ENCODE data around the gene PARP16. TPM values are rescaled to one million over a fixed set of nuclear protein-coding genes. Genes with fewer than 3 reads are reported as not detected.
"Not testable (repeated sequence)": the region's sequence is repeated elsewhere in the genome, so short reads cannot be mapped to it uniquely, and the experiment has no call there.

PARP16 gene
- total RNA-seq, 4 donors from 2014 or later, result 11.2 to 19.0 (median 14.6) TPM

DNA sequence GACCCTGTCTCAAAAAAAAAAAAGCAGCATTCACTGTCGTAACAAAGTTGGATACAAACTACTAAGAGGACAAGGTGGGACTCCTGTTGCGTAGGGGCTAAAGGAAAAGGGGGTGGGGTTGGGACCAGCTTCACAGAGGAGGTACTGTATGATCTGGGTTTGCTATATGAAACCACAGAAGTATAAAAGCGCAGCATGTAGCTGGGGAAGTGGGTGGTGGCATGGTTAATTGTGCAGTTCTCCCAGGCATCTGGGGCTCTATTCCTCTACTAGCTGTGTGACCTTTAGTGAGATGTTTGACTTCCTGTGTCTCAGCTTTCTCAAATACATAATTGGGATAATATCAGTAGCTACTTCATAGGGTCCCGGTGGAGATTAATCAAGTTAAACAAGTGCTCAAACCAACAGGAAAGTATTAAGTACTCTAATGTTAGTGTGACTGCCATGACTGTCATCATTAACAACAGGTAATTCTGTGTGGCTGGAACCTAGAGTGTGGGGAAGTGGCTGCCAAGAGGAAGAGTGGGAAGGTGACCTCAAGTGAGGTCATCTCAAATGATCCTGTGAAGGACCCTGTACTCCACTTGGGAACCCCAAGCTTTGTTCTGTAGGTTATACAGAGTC lies 11.5 kb downstream of the PARP16 start:
- Histone ChIP-seq H3K36me3 (peaks cover 0 to 22% (median 2%) of the 10 kb centered on the region in 4 donors), H3K27ac (replicated peaks in 1 of 4) (no peak overlapping the region), H3K27me3 (no peaks in the 10 kb centered on the region), H3K4me1 (peaks cover 7 to 25% (median 12%) of the 10 kb centered on the region in 4 donors), H3K4me3 (no peak overlapping the region), H3K9me3 (no peaks in the 10 kb centered on the region)
- no peak for DNase-seq (ENCODE audit: extremely low spot score)
- TF ChIP-seq POLR2A (IDR thresholded peaks at IDR 0.05; ENCODE audit: low read depth) (no peak), EP300 (IDR thresholded peaks at IDR 0.05) (no peak), POLR2AphosphoS5 (IDR thresholded peaks at IDR 0.05) (no peak)
- TF ChIP-seq, protein P1, sequence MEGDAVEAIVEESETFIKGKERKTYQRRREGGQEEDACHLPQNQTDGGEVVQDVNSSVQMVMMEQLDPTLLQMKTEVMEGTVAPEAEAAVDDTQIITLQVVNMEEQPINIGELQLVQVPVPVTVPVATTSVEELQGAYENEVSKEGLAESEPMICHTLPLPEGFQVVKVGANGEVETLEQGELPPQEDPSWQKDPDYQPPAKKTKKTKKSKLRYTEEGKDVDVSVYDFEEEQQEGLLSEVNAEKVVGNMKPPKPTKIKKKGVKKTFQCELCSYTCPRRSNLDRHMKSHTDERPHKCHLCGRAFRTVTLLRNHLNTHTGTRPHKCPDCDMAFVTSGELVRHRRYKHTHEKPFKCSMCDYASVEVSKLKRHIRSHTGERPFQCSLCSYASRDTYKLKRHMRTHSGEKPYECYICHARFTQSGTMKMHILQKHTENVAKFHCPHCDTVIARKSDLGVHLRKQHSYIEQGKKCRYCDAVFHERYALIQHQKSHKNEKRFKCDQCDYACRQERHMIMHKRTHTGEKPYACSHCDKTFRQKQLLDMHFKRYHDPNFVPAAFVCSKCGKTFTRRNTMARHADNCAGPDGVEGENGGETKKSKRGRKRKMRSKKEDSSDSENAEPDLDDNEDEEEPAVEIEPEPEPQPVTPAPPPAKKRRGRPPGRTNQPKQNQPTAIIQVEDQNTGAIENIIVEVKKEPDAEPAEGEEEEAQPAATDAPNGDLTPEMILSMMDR (IDR thresholded peaks at IDR 0.05), result no peak
- 89% methylated on average over 4 of the region's 4 CpGs for WGBS
- intact Hi-C loops (cut with DNase I), result no loop called here

DNA sequence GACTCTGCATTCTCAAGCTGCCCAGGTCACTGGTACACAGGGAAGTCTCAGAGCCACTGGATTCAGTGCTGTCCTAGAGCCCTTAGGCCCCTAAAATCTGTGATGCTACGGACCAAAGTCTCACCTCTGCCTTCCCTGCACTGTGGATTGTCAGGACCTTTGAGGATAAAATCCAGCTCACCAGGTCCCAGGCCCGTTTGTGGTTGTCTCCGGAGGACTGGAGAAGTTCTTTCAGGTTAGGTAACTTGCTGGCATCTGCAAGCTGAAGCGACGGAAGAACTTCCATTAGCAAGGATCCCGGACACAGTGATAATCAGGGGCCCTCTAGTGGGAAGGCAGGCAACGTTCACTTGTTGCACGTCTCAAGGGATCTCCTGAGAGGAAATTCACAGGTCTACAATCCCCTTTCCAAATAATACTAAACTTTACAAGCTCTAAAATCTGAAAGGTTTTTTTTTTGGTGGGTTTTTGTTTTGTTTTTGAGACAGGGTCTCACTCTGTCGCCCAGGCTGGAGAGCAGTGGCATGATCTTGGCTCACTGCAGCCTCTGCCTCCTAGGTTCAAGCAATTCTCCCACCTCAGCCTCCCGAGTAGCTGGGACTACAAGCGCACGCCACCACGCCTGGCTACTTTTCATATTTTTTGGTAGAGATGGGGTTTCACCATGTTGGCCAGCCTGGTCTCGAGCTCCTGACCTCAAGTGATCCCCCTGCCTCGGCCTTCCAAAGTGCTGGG lies 15.7 kb downstream of the PARP16 start:
- TF ChIP-seq POLR2AphosphoS5 (IDR thresholded peaks at IDR 0.05), result peak; percentile 54 to 67
- TF ChIP-seq, protein P1 (IDR thresholded peaks at IDR 0.05), result peak; percentile 77 to 89 (median 86)
- not testable (repeated sequence) for H3K9me3 ChIP-seq, H3K27me3 ChIP-seq, H3K4me3 ChIP-seq
- Histone ChIP-seq H3K36me3 (peaks cover 0 to 32% (median 19%) of the 10 kb centered on the region in 4 donors), H3K27ac (replicated peaks in 1 of 4) (peak overlapping the region; percentile 64 to 74 (median 68)), H3K4me1 (peaks cover 9 to 21% (median 12%) of the 10 kb centered on the region in 4 donors)
- intact Hi-C loops (cut with DNase I), result loop anchor here (1.0 kb wide), 1 partner anchor 82 kb away; no protein-coding TSS in a partner anchor
- peak; percentile 93 for DNase-seq (ENCODE audit: extremely low spot score)
- 44% methylated on average over 15 of the region's 15 CpGs for WGBS

DNA sequence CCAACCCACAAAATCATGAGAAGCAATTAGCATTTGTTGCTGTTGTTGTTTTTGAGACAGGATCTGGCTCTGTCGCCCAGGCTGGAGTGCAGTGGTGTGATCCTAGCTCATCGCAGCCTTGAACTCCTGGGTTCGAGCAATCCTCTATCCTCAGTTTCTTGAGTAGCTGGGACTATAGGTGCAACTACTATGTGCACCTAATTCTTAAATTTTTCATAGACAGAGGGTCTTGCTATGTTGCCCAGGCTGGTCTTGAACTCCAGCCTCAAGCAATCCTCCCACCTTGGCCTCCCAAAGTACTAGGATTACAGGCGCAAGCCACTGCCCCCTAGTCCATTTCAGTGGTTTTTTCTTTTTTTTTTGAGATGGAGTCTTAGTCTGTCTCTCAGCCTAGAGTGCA lies 18.3 kb downstream of the PARP16 start:
- no peaks in the 10 kb centered on the region for H3K27me3 ChIP-seq
- intact Hi-C loops (cut with DNase I), result no loop called here
- TF ChIP-seq, protein P1 (IDR thresholded peaks at IDR 0.05), result no peak
- TF ChIP-seq EP300 (IDR thresholded peaks at IDR 0.05) (no peak), POLR2AphosphoS5 (IDR thresholded peaks at IDR 0.05) (no peak), POLR2A (IDR thresholded peaks at IDR 0.05; ENCODE audit: low read depth) (no peak)
- no peaks in the 10 kb centered on the region for H3K9me3 ChIP-seq
- H3K36me3 ChIP-seq, result peaks cover 0 to 47% (median 26%) of the 10 kb centered on the region in 4 donors
- DNase-seq (ENCODE audit: extremely low spot score), result no peak
- H3K4me3 ChIP-seq, result no peak overlapping the region
- 97% methylated on average over 4 of the region's 4 CpGs for WGBS
- no peak overlapping the region for H3K27ac ChIP-seq (replicated peaks in 1 of 4)
- peaks cover 10 to 38% (median 28%) of the 10 kb centered on the region in 4 donors for H3K4me1 ChIP-seq

DNA sequence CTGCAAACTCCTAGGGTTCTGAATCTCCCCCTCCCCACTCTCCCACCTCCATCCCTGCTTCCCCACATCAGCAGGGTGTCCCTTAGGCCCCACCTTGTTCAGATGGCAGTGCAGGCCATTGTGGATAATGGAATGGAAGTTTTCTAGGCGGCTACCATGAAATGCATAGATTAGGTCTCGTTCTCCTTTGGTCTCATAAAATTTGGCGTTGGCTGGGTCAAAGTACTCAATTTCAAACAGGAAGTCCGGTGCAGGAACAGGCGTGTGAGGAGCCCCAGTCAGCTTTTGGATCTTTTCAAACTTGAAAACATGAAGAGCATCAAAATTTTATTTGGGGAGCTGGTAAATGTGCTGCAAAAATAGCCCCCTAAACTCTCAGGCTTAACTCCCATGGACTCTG lies 20.2 kb downstream of the PARP16 start:
- H3K27ac ChIP-seq (replicated peaks in 1 of 4), result no peak overlapping the region
- peaks cover 4 to 50% (median 31%) of the 10 kb centered on the region in 4 donors for H3K4me1 ChIP-seq
- H3K36me3 ChIP-seq, result peaks cover 0 to 59% (median 37%) of the 10 kb centered on the region in 4 donors
- no peaks in the 10 kb centered on the region for H3K9me3 ChIP-seq
- no peak overlapping the region for H3K4me3 ChIP-seq
- H3K27me3 ChIP-seq, result no peaks in the 10 kb centered on the region
- TF ChIP-seq POLR2AphosphoS5 (IDR thresholded peaks at IDR 0.05), result no peak
- TF ChIP-seq EP300 (IDR thresholded peaks at IDR 0.05), result no peak
- TF ChIP-seq, protein P1 (IDR thresholded peaks at IDR 0.05), result no peak
- no peak for TF ChIP-seq POLR2A (IDR thresholded peaks at IDR 0.05; ENCODE audit: low read depth)
- 94% methylated on average over 5 of the region's 5 CpGs for WGBS
- DNase-seq (ENCODE audit: extremely low spot score), result no peak
- intact Hi-C loops (cut with DNase I), result no loop called here

All from esophagus muscularis mucosa (tissue), 4 donors.